Left ventricle myocardium inferior (tissue), 1 donor: ENCODE results near the gene PITPNM2. TPM values are rescaled to one million over a fixed set of nuclear protein-coding genes. Genes with fewer than 3 reads are reported as not detected.
A peak's percentile ranks its signal among the peaks of the same experiment; 100 is the strongest.

Experiments
- DNase-seq: peaks from one replicate; pipeline ENCODE4 v3.0.0-alpha.2; 2020
- H3K27ac ChIP-seq: fragments of 200-600 bp; replicated peaks from 2 replicates; pipeline ENCODE4 v1.8.0; 2021
- H3K27me3 ChIP-seq: fragments of 200-600 bp; 2 replicates; pipeline ENCODE4 v1.8.0; 2021; ENCODE audit warnings: low read depth
- H3K36me3 ChIP-seq: fragments of 200-600 bp; 2 replicates; pipeline ENCODE4 v1.8.0; 2021
- H3K4me1 ChIP-seq: fragments of 200-600 bp; 2 replicates; pipeline ENCODE4 v1.8.0; 2021
- H3K4me3 ChIP-seq: fragments of 200-600 bp; 2 replicates; pipeline ENCODE4 v1.8.0; 2021; ENCODE audit warnings: mild to moderate bottlenecking, moderate library complexity
- H3K9me3 ChIP-seq: fragments of 200-600 bp; replicated peaks from 2 replicates; pipeline ENCODE4 v1.8.0; 2021
- intact Hi-C: fragments of 100-400 bp; cut with micrococcal nuclease; formaldehyde crosslinking; loops from one replicate; pipeline ENCODE4 v1.11.0; 2022
- total RNA-seq: library from RNA; stranded (reverse); fragmentation: NEBNext Ultra II Directional; extraction: Animal tissue kit (Norgen Biotek cat#: 25700); gene quantifications from one replicate; pipeline ENCODE4 v1.2.1, GENCODE V29; 2021
- TF ChIP-seq, protein P1 (sequence below): fragments of 200-600 bp; IDR thresholded peaks from 2 replicates; pipeline ENCODE4 v1.8.0; 2021; ENCODE audit warnings: antibody characterized with exemption, mild to moderate bottlenecking, borderline replicate concordance
- donor health status: DM: no; HTN: yes; CAD: no; lungs with severe emphysema.

The PITPNM2 gene
- total RNA-seq, 1 donor from 2014 or later: 18.4 TPM

GRCh38 chr12:123143736-123144461 is 7.0 kb downstream of the PITPNM2 start:
- no peaks in the 10 kb centered on the region for H3K27me3 ChIP-seq
- intact Hi-C loops: no loop called here
- H3K27ac ChIP-seq: peak overlapping the region; percentile 88
- H3K36me3 ChIP-seq: no peaks in the 10 kb centered on the region
- TF ChIP-seq, protein P1, sequence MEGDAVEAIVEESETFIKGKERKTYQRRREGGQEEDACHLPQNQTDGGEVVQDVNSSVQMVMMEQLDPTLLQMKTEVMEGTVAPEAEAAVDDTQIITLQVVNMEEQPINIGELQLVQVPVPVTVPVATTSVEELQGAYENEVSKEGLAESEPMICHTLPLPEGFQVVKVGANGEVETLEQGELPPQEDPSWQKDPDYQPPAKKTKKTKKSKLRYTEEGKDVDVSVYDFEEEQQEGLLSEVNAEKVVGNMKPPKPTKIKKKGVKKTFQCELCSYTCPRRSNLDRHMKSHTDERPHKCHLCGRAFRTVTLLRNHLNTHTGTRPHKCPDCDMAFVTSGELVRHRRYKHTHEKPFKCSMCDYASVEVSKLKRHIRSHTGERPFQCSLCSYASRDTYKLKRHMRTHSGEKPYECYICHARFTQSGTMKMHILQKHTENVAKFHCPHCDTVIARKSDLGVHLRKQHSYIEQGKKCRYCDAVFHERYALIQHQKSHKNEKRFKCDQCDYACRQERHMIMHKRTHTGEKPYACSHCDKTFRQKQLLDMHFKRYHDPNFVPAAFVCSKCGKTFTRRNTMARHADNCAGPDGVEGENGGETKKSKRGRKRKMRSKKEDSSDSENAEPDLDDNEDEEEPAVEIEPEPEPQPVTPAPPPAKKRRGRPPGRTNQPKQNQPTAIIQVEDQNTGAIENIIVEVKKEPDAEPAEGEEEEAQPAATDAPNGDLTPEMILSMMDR: no peak
- H3K4me1 ChIP-seq: peaks cover 83% of the 10 kb centered on the region
- H3K4me3 ChIP-seq: no peak overlapping the region
- H3K9me3 ChIP-seq: no peaks in the 10 kb centered on the region
- no peak for DNase-seq

DNA sequence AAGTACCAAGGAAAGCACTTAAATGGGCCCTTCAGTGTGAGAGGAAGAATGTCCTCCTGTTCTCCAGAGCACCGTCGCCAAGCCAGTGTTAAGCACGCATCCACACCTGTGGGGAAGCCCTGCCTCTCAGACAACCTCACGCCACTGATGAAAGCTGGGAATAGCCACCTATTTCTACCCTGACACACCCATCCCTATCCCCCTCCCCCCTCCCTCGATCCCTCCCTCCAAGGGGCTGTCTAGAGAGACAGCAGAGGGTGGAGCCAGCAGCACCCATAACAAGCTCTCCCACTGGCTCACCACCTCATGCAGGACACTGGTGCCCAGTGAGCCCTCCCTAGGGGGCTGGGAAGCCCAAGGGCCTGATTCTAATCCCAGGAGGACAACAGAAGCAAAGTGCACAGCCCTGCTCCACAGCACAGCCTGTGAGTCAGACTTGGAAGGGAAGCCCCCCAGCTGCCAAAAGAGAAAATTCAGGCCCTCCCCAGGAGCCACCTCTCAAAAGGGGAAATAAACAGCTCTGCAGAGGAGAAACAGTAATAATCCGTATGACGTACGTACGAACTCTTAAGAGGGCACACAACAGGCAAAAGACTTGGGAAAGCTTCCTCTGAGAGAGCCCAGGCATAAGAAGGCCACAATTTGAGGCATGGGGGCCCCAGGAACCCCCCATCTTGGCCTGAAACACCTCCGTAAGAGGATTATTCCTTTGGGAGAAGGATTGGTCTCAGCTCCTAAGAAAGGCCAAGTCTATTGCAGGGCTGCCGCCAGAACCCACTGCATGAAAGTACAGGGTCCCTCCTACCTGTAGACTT is 7.8 kb downstream of the PITPNM2 start:
- no peaks in the 10 kb centered on the region for H3K36me3 ChIP-seq
- no peaks in the 10 kb centered on the region for H3K9me3 ChIP-seq
- peaks cover 75% of the 10 kb centered on the region for H3K4me1 ChIP-seq
- no peaks in the 10 kb centered on the region for H3K27me3 ChIP-seq
- no peak for DNase-seq
- TF ChIP-seq, protein P1: no peak
- H3K27ac ChIP-seq: peak overlapping the region; percentile 88
- intact Hi-C loops: no loop called here
- H3K4me3 ChIP-seq: no peak overlapping the region

DNA sequence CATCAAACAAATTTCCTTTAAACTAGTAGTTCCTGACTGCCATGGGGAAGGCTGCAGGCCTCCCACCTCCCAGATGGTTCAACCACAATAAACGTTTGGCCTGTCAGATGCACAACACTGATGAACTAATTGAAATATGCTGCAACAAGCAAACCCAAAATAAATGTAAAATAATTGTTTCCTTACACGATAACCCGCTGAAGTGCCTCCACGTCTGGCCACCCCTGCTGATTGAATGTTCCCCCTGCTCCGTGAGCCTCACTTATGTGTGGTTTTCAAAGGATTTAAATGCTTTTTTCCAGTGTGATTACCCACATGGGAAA is 8.4 kb downstream of the PITPNM2 start:
- no peaks in the 10 kb centered on the region for H3K27me3 ChIP-seq
- H3K36me3 ChIP-seq: no peaks in the 10 kb centered on the region
- intact Hi-C loops: no loop called here
- peak overlapping the region; percentile 88 for H3K27ac ChIP-seq
- H3K4me3 ChIP-seq: no peak overlapping the region
- DNase-seq: no peak
- peaks cover 68% of the 10 kb centered on the region for H3K4me1 ChIP-seq
- no peaks in the 10 kb centered on the region for H3K9me3 ChIP-seq
- TF ChIP-seq, protein P1: no peak

- H3K27ac ChIP-seq: peak overlapping the region; percentile 88
- no peaks in the 10 kb centered on the region for H3K27me3 ChIP-seq
- peak overlapping the region; percentile 17 for H3K4me3 ChIP-seq
- peak; percentile 51 for DNase-seq
- no peaks in the 10 kb centered on the region for H3K36me3 ChIP-seq
- TF ChIP-seq, protein P1: no peak
- no peaks in the 10 kb centered on the region for H3K9me3 ChIP-seq
- H3K4me1 ChIP-seq: peaks cover 68% of the 10 kb centered on the region
- intact Hi-C loops: no loop called here
These were observed 9.0 kb downstream of the PITPNM2 start for GRCh38 chr12:123141615-123142517.
